CD1c-positive myeloid dendritic cell (primary cell): Measurements from ENCODE around the gene PGRMC2.

Experiments used
- DNase-seq: peaks from one replicate; pipeline ENCODE4 v3.0.0-alpha.2; 2016; ENCODE audit errors: extremely low spot score

Gene PGRMC2

DNA sequence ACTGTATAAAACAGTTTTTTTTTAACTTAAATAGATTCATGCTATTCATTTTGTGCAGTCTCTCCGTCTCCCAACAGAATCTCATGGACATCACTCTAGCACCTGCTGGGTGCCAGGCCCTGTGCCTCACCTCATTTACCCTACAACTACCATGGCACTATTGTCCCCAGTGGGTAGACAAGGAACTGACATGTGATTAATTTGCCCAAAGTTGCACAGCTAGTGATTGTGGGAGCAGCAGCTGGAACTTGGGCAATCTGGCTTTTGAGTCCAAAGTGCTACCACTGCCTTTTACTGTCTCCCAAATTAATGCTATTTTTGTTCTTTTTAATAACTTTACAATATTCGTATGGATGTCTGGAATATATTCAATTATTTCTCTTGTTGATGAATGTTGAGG lies 11.2 kb upstream of the PGRMC2 start:
- no peak for DNase-seq

DNA sequence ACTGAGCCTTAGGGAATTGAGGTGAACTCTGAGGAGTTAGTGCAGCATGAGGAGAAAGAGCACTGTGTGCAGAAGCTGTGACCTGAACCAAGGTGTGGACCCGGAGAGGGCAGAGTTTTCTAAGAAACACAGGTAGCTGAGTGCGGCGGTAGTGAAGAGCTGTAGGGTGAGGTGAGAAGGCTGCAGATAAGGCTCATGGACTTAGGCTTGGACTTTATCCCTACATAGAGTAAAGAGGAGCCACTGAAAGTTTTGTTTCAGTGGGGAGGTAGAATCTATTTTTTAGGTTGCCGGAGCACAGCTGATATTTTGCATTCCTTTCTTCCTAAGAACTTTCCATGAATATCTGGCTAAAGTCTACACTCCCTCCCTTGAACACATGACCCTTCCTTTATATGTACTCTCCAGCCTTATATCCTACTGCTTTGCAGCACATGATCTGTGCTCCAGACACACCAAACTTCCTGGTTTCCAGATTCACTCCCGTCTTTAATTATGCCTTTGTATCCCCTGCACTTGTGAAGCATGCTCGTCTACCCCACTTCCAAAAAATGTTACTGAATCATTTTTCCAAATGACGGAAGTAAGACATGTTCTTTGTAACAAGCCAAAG lies 10.6 kb upstream of the PGRMC2 start:
- no peak for DNase-seq

DNA sequence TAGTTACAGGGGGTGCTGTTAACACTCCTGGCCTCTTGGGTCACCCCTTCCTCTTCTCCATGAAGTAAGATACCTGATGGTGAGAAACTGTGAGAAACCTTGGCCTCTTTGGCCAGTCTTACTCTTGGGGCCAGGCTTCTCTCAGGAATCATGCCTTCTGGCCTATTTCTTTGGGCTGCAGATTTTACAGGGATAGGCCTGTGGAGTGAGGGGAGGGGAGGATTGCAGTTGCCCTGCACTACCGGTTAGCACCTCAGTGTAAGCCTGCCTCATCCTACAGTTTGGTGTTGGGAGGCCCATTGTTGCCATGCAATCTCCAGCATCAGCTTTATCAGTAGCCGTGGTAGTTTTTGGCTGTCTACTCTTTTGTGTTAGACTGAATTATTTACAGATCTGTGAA lies 7.6 kb upstream of the PGRMC2 start:
- DNase-seq: no peak

DNA sequence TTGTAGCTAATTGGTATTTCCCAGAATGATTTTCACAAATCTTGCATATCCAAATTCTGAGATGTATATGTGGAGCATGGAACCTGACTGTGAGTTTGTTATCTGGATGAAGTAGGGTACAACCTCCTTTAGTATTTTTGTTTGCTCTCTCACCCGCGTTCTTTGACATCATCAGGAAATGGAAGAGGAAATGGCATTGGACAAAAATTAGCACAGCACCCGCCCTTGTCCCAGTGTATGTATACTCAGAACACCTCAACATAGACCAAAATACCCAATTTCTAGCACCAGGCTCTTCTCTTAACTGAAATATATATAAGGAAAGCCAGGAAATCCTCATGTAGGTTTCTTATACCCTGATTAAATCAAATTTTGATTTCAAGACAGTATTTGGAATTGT lies 6.9 kb upstream of the PGRMC2 start:
- DNase-seq: no peak

DNA sequence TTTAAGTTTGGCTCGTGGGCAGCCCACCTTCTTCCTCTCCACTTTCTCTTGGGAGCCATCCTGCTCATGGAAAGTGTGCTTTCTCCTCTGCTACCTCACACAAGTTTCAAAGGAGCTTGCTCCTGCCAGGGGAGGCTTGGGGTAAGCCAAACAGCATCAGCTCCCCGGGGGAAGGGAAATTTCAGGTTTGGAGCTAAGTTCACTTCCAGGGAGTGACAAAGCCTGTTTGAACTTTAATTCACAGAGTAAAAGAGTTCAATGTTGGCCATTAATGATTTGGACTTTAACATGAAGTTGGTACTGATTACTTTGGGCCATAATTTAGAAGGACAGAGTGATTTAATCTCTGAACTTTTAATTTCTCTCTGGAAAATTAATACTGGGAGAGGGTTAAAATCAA lies 4.7 kb upstream of the PGRMC2 start:
- no peak for DNase-seq

DNA sequence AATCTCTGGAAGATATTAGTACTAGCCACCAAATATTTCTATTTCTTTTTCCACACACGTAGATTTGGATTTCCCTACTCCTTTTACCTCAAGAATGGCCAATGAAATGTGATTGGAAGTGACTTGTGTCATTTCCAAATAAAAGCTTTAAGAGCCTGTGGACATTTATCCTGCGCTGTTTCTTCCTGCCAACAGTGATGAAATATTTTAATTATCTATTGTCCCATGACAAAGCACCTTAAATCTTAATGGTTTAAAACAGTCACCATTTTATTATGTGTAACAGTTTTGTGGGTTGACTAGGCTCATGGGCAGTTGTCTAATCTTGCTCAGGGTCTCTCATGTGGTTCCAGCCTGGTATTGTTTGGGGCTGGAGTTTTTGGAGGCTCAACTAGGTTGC lies 3.5 kb upstream of the PGRMC2 start:
- no peak for DNase-seq

DNA sequence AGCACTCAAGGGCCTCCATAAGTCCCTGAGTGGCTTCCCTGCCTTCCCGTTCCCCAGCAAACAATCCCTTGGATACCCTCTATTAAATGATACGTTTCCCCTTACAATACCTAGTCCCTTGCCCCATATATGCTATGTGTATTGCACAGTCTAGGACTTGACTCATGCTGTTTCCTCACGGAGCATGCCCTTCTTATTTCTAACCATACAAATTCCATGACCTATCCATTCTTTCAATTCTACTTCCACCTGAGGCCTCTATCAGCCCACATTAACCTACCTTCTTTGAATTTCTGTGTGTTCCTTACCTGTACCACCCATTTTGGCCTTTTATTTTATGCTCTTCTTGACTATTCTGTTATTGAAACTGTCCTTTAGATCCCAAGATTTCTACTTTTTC lies 2.9 kb upstream of the PGRMC2 start:
- no peak for DNase-seq

DNA sequence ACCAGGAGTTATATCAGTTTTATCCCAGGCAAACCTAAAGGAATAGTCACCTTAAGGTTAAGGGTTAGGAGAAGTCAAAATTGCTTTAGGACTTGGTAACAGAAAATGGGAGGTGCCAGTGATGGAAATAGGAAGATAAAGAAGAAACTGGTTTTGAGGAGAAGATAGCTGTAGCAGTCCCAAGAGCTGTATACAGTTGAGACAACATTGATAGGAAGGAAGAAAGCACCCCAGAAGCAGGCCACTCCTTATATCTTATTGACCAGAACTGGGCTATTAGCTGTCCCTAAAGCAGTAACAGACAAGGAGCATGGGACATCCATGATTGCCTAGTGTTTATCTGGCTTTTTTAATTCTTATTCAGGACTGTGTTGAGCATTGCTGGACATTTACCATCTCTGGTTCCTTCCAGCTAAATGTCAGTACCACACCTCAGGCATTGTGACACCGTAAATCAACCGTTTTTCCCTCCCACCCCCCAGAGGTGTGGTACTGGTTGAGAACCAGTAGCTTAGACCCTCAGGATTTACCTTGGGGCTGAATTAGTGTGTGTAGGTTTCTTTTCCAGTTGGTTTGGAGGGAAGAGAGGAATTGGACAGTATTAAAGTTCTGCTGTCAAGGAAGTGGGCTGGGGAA lies 2.0 kb upstream of the PGRMC2 start:
- no peak for DNase-seq

DNA sequence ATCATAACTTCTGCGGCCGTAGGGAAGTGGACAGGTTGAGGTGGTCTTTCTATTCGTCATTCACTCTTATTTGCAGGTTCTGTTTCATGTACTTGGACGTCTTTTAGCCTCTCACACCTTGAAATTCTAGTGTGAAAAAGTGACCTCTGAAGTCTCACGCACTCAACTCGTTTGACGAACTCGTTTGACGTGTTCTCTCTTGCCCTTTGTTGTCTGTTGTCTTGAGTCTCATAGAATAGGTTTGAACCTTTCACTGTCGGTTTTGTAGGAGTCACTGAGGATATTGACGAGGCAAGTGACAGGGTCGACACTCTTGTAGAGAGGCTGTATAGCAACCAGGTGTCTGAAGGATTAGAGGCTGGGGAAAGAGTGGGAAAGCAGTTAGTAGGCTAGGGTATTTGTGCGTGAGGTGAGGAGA lies 1.1 kb upstream of the PGRMC2 start:
- peak; percentile 25 for DNase-seq

DNA sequence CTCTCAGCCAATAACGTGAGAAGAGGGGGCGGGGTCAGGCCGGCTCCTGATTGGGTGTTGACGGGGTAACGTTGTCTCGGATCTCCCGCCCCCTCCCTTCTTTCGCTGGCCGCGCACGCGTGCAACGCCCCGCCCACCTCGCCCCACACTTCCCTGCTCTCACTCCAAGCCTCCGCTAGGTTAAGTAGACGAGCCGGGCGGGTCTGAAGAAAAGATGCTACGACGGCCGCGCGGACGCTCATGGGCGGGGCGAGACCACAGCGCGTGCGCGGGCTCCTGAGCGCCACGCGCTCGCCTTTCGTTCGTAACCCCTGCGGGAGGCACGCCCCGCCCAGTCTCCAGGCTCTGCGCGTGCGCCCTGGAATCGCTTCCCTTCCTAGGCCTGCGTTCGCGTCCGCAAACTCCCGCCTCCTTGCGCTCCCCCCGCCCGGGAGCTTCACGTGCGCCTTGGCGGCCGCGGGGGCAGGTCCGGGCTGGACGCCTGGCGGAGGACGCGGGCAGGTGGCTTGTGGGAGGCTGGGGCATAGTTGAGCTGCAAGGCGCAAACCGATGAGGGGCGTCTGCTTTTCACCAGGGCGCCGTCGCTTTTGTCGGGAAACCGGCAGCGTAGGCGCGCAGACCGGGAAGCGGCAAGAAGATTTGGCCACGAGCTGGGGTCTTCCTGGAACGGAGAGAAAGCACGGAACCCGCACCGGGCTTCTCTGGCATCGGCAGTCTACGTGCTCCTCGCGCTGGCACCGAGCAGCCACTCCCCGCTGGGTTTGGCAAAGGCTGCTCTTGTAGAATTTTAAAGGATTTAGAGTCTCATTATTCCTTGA lies 467 bp upstream of the PGRMC2 start:
- DNase-seq: peak; percentile 99

DNA sequence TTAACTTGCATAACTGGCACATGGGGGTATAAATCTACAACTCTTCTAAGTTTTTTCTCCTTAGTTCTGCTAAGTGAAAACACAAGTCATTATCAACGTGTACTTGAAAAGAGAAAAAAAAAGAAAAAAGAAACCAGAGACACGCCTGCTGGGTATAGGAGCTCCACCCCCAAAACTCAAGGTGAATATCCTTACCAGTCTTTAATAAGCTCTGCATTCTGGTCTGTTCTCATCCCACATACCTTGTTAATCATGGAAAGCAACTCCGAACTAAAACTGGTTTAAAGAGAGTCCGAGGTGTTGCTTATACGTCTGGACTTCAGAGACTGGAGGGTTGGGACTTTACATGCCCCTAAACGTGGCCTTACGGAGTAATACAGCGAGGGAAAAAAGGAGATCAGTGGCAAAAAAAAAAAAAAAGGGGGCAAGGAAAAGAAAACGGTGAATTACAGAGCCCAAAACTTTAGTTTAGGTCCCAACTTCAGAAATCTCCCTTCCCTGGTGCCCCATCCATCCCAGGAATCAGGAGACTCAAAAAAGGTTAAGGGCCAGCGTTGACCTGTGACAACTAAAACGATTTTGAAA lies 1.0 kb downstream of the PGRMC2 start:
- DNase-seq: peak; percentile 24

DNA sequence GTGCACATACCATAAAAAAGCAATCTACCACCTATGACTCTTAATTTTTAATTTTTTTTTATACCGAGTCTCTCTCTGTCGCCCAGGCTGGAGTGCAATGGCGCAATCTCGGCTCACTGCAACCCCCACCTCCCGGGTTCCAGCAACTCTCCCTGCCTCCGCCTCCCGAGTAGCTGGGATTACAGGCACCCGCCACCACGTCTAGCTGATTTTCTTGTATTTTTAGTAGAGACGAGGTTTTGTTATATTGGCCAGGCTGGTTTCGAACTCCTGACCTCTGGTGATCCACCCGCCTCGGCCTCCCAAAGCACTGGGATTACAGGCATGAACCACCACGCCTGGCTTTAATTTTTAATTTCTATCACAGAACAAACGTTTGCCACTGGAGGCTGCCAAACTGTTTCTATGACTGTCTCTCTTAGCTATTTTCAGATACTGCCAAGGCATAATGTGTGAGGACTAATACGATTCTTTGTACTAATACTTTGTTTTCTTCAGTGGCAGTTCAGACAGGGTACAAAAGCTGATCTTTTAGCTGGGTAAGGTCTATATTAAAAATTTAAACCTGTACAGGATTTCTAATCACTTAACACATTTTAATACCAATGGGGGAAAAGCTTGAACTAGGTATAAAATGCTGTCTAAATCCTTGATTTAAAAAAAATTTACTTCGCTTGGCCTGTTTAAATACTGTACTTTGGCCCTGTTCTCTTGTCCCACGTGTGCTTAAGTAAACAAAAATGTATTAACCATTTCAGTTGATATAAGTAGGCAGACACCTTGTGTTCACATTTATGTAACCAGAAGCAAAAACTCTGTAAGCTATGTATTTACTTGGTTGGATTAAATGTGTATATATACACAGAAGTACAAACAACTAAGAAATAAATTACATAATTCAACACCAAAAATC lies 2.3 kb downstream of the PGRMC2 start:
- DNase-seq: no peak

DNA sequence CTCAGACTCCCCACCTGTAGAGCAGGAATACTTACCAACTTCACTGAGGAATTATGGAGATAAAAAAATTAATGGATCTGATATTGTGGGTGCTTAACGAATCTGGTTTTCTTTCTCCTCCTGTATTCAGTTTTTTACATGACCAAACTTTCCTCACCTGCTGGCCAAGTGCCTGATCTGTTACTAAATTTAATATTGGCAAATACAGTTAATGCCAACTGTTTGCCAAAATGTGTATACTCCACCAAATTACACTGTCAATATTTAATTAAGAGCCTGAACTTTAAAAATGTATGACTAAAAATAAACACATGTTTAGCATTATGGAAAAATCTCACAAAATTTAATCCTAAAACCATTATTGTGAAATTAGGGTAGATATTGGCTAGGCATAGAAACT lies 3.3 kb downstream of the PGRMC2 start:
- no peak for DNase-seq

DNA sequence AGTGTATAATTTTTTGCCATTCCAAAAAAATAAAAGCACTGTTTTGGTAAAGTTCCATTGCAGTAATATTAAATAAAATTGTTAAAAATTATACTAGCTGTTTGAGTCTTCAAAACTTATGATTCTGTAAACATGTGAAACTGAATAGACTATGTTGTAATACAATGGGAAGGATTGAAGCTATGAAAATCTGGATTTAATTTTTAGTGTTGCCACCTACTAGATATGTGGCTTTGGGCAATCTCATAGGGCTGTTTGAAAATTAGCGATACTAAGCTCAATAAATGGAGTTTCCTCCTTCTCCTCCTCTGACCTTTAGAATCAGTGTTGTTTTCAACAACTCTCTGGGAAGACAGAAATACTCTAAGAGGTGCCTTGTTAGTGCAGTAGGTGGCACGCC lies 4.5 kb downstream of the PGRMC2 start:
- no peak for DNase-seq

DNA sequence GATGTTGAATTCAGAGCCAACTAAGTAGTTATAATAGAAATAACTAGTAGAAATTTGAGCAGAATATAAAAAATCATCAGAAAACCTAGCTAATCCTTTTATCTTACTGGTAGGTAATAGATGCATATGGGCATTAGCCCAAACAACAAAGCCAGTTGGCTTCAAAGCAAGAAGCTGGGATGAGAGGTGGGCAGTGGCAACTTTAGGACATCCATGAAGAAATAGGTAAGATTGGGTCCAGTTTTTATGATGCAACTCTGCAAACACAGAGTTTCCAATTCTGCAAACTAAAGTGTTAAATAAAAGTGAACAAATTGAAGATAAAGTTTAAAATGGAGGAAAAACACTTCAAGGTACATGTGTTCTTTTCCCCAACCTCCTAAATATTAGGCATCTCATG lies 5.1 kb downstream of the PGRMC2 start:
- DNase-seq: no peak

DNA sequence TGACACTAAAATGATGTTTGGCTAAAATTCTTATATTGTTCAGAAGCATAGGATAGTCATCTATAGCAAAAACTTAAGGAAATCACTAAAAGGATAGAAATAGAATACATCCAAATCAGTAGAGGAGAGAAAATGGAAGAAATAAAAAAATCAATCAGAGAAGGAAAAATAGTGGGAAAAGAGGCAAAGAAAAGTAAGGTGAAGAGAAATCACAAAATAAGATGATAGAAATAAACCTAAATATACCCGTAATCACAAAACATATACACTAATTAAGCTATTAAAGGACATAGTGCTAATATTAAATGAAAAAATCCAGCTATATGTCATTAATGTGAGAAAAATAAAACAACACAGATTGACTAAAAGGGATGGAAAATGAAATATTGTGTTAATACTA lies 6.3 kb downstream of the PGRMC2 start:
- no peak for DNase-seq

DNA sequence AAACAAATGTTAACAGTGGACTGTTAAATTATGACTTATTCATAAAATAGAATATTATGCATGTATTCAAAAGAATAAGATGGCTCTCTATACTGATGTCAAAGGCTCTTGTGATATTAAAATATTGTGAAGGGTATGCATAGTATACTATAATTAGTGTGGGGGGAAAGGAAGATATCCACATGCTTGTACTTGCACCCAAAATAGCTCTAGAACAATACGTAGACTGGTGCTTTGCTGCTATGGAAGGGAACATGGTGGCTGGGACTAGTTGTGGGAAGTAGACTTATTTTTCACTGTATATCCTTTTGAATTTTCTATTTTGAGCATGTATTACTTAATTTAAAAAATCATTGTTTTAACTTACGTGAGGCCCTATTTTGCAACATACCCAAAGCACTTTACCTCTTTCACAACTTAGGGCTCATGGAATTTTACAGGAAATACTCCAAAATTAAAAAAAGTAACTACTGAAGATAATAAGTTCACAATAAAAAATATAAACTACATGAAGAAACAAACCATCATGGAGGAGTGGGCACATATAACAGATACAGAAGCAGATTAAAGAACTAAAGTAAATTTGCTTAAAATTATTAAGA lies 7.9 kb downstream of the PGRMC2 start:
- DNase-seq: no peak

DNA sequence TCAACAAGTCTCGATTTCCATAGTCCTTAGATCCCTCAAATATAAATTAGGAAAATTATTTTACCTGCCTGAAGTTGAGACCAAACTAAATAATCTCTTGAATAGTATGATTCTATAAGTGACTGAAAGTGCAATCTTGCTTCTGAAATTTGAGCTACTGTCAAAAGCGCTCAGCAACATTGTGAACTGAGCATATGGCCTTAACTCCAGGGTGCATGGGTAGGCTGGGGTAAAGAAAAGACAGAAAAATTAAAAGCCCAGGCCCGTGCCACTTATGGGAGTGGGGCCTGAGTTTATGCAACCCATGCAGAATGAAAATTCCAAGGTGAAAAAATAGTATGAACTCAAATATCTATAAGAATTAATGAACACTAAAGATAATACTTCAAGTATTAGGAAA lies 9.8 kb downstream of the PGRMC2 start:
- no peak for DNase-seq

DNA sequence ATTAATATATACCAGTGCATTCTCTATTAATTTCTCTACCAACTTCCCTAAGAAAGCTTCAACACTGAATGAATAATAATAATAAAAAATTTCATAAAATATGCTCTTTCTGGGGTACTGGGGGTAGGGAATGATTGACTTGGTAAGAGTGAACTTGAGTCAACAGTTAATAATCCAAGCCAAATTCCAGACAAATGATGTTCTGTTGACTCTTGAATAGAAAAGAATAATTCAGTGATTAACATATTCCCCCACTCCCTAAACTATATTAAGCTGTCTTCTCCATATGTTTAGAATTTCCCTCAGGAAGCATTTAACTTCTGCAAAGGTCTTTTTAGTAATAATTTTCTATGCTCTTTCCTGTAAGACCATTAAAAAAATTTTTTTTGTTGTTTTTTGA lies 12.3 kb downstream of the PGRMC2 start:
- no peak for DNase-seq

DNA sequence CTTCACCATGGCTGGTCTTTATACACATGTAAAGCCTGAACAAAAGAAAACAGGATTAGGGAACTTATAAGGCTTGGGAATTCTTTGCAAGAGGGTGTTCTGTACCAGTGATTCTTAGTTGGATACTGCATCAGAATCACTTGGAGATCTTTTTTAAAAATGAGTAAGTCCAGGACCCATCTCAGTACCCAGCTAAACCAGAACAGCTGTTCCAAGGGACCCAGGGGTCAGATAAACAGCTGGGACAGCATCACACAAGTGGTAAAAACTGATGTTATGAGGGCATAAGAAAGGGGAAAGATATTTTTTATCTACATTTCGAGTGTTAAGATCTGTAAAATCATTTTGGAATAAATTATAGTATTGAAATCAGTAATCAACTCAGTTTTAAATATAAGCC lies 16.1 kb downstream of the PGRMC2 start:
- no peak for DNase-seq

DNA sequence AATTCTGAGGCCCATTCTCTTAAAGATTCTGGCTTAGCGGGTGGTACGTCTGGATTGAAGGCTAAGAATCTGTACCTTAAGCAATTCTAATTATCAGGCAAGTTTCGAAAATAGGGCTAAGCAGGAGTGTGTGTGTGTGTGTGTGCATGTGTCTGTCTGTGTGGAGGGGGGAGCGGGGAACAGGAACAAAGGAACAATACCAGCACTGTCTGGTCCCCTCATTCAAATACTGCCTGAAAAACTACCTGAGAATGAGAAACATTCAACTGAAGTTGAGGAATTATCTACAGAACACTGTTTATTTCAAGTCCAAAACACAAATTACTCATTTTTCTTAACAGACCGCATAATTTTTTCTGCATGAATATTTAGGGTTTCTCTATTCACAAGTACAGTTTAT lies 18.6 kb downstream of the PGRMC2 start:
- no peak for DNase-seq
